A673 (cell line): ENCODE measurements around the gene ZNF341. TPM values are rescaled to one million over a fixed set of nuclear protein-coding genes. Genes with fewer than 3 reads are reported as not detected.

Experiments
- BruUV-seq: library from RNA; stranded (reverse); fragments of 400-500 nt; replicated peaks from 2 replicates; lab custom pipeline; 2021; lab: Mats Ljungman, UMichigan
- CTCF ChIA-PET: fragments of 300-600 bp; sonication (Branson Sonifier 250); formaldehyde crosslinking; loops from one replicate; lab custom pipeline; 2022; ENCODE audit warnings: antibody characterized with exemption; lab: Charles Lee
- POLR2A ChIA-PET: fragments of 300-600 bp; sonication (Branson Sonifier 250); formaldehyde crosslinking; loops from one replicate; lab custom pipeline; 2022; ENCODE audit warnings: antibody characterized with exemption; ENCODE audit not compliant: low non-redundant PET; lab: Charles Lee
- DNase-seq: peaks from one replicate; pipeline ENCODE4 v3.0.0-alpha.2; 2015; ENCODE audit warnings: low spot score
- H3K27ac ChIP-seq: fragments of 200-600 bp; sonication (generic); 2 replicates; pipeline ENCODE4 v1.5.1; 2016; ENCODE audit warnings: mixed run types, low read depth, mild to moderate bottlenecking, mixed read lengths, antibody characterized with exemption, low read length; ENCODE audit not compliant: poor library complexity, severe bottlenecking
- H3K27me3 ChIP-seq: fragments of 200-600 bp; sonication (generic); replicated peaks from 2 replicates; pipeline ENCODE4 v1.6.1; 2017; ENCODE audit warnings: mixed run types, low read depth, mild to moderate bottlenecking, mixed read lengths, antibody characterized with exemption, low read length; ENCODE audit not compliant: insufficient read depth, poor library complexity
- H3K36me3 ChIP-seq: fragments of 200-600 bp; sonication (generic); 2 replicates; pipeline ENCODE4 v1.6.1; 2016; ENCODE audit warnings: mixed run types, mild to moderate bottlenecking, mixed read lengths, antibody characterized with exemption, low read length; ENCODE audit not compliant: insufficient read depth, poor library complexity, severe bottlenecking
- H3K4me1 ChIP-seq: fragments of 200-600 bp; sonication (generic); 2 replicates; pipeline ENCODE4 v1.6.1; 2017; ENCODE audit warnings: mixed run types, mild to moderate bottlenecking, mixed read lengths, antibody characterized with exemption, low read length; ENCODE audit not compliant: insufficient read depth, poor library complexity, severe bottlenecking
- H3K4me3 ChIP-seq: fragments of 200-600 bp; sonication (generic); 2 replicates; pipeline ENCODE4 v1.5.1; 2016; ENCODE audit warnings: low read depth, mixed run types, mild to moderate bottlenecking, mixed read lengths, low read length; ENCODE audit not compliant: poor library complexity, severe bottlenecking
- H3K9me3 ChIP-seq: fragments of 200-600 bp; sonication (generic); 2 replicates; pipeline ENCODE4 v1.6.1; 2016; ENCODE audit warnings: mixed run types, low read depth, mild to moderate bottlenecking, mixed read lengths, antibody characterized with exemption, low read length; ENCODE audit not compliant: poor library complexity, severe bottlenecking
- EZH2 ChIP-seq: fragments of 200-600 bp; sonication (generic); IDR thresholded peaks from 2 replicates; pipeline ENCODE4 v1.6.1; 2017; ENCODE audit warnings: borderline replicate concordance, low read depth, mild to moderate bottlenecking, mixed read lengths, antibody characterized with exemption, low read length; ENCODE audit not compliant: poor library complexity, severe bottlenecking
- intact Hi-C: fragments of 100-400 bp; cut with micrococcal nuclease; formaldehyde crosslinking; loops from one replicate; pipeline ENCODE4 v1.10.0; 2022; ENCODE audit not compliant: unreplicated experiment
- total RNA-seq: library from RNA; stranded (reverse); gene quantifications from 2 replicates; pipeline ENCODE4 v1.2.3, GENCODE V29; 2021
- TF ChIP-seq, protein P1 (sequence below): fragments of 300-800, 200-600 bp; sonication (generic); conservative IDR thresholded peaks from 2 replicates; pipeline ENCODE4 v1.5.1; 2017; ENCODE audit warnings: low read depth, mild to moderate bottlenecking, antibody characterized with exemption, low read length, moderate library complexity, mixed read lengths

Gene ZNF341
- total RNA-seq, 1 experiment from 2014 or later, result 5.0 TPM

DNA sequence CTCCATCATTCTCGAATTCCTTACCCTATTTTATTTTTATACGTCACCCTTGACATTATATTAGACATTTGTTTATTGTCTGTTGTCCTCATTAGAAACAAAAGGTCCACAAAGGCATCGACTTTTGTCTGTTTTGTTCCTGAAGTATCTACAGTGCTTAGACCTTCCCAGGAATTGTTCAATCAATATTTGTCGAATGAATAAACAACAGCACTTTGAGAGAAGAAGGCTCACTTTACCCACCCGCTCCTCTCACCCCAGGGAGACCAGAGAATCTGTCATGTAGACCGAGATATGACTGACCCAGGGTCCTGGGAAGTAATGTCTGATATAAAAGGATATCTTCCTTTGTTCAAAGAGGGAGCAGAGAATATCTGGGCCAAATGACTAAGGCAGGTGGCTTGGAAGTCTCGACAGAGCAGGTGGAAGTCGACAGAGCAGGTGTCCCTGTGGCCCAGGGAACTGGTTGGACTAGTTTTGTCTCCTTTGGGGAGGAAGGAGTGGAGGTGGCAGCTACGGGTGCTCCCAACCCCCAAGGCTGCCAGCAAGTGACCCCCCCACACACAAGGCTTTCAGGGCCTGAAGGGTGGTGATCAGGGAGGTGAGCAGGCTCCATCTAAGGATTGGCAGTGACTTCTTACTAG is 64.6 kb downstream of the ZNF341 start:
- Histone ChIP-seq H3K27ac (no peak overlapping the region), H3K9me3 (no peaks in the 10 kb centered on the region), H3K4me1 (no peaks in the 10 kb centered on the region), H3K27me3 (no peaks in the 10 kb centered on the region), H3K36me3 (no peaks in the 10 kb centered on the region), H3K4me3 (no peak overlapping the region)
- TF ChIP-seq EZH2, result no peak
- TF ChIP-seq, protein P1, sequence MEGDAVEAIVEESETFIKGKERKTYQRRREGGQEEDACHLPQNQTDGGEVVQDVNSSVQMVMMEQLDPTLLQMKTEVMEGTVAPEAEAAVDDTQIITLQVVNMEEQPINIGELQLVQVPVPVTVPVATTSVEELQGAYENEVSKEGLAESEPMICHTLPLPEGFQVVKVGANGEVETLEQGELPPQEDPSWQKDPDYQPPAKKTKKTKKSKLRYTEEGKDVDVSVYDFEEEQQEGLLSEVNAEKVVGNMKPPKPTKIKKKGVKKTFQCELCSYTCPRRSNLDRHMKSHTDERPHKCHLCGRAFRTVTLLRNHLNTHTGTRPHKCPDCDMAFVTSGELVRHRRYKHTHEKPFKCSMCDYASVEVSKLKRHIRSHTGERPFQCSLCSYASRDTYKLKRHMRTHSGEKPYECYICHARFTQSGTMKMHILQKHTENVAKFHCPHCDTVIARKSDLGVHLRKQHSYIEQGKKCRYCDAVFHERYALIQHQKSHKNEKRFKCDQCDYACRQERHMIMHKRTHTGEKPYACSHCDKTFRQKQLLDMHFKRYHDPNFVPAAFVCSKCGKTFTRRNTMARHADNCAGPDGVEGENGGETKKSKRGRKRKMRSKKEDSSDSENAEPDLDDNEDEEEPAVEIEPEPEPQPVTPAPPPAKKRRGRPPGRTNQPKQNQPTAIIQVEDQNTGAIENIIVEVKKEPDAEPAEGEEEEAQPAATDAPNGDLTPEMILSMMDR, result no peak
- POLR2A ChIA-PET, result no interaction called here
- intact Hi-C loops, result loop anchor here (10.0 kb wide), 1 partner anchor 328 kb away; no protein-coding TSS in a partner anchor
- BruUV-seq, result no TSS peak
- DNase-seq, result no peak
- CTCF ChIA-PET, result no interaction called here

DNA sequence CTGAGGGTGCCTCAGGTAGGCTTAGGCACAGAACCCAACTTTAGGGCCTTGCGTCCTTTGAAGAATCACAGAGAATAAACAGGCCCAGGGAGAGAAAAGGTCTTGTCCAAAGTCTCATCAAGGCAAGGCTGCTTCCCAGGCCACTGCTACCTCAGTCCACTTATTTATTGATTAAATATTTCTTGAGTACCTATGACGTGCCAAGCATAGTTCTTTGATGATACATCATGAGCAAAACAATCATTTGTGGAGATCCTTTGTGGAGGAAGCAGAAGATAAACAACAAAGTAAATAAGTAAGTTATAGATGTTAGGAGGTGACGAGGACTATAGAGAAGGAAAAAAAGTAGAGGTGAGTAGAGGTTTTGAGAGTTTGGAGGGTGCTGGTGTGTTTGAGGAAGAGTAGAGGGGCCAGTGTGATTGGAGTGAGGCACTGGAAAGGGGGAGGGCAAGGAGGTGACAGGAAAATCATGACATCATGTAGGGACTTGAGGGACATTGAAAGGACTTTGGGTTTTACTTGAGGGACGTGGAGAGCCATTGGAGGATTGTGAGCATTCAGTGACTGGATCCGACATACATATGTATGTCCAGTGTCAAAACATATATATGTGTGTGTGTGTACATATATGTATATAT is 65.2 kb downstream of the ZNF341 start:
- intact Hi-C loops, result loop anchor here (10.0 kb wide), 1 partner anchor 328 kb away; no protein-coding TSS in a partner anchor
- Histone ChIP-seq H3K9me3 (no peaks in the 10 kb centered on the region), H3K36me3 (no peaks in the 10 kb centered on the region), H3K27ac (no peak overlapping the region), H3K4me1 (no peaks in the 10 kb centered on the region), H3K4me3 (no peak overlapping the region), H3K27me3 (no peaks in the 10 kb centered on the region)
- no peak for TF ChIP-seq EZH2
- TF ChIP-seq, protein P1, result no peak
- ChIA-PET CTCF (no interaction called here), POLR2A (no interaction called here)
- BruUV-seq, result no TSS peak
- DNase-seq, result no peak

DNA sequence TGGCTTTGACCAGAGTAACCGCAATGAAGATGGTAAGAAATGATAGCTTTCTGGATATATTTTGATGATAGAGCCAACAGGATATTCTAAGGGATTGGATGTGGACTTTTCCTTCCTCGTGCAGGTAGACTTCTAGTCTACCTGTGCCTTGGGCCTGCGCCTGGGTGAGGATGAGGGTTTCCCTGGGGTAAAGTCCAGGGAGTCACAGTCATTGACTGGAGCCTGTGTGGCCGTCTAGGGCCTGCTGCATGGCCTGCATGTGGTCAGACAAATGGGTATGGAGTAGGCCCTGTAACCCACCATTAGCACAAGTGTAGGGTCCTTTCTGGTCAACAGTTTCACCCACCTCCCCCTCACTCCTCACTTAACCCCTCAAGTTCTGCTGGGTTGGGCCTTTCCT is 66.6 kb downstream of the ZNF341 start:
- no peak for DNase-seq
- H3K27me3 ChIP-seq, result no peaks in the 10 kb centered on the region
- no peak overlapping the region for H3K4me3 ChIP-seq
- H3K9me3 ChIP-seq, result no peaks in the 10 kb centered on the region
- no peak overlapping the region for H3K27ac ChIP-seq
- no TSS peak for BruUV-seq
- ChIA-PET CTCF (no interaction called here), POLR2A (no interaction called here)
- no peak for TF ChIP-seq EZH2
- TF ChIP-seq, protein P1, result no peak
- intact Hi-C loops, result loop anchor here (10.0 kb wide), 1 partner anchor 326 kb away; no protein-coding TSS in a partner anchor
- no peaks in the 10 kb centered on the region for H3K36me3 ChIP-seq
- no peaks in the 10 kb centered on the region for H3K4me1 ChIP-seq
